ENCODE data around the gene MEOX1. TPM values are rescaled to one million over a fixed set of nuclear protein-coding genes. Genes with fewer than 3 reads are reported as not detected.

MEOX1 gene
- total and polyA plus RNA-seq, 2 of the 13 experiments (the other 11 are each of a cell fraction or from before 2014, with no cell fraction given): not detected

- no peak for TF ChIP-seq E2F5 (CRISPR knock-in tag; conservative IDR thresholded peaks at IDR 0.05)
- no peak for TF ChIP-seq XBP1 (CRISPR knock-in tag; IDR thresholded peaks at IDR 0.05)
- TF ChIP-seq ZNF362 (CRISPR knock-in tag; IDR thresholded peaks at IDR 0.05; ENCODE audit: borderline replicate concordance): no peak
- TF ChIP-seq ZBTB20 (CRISPR knock-in tag; IDR thresholded peaks at IDR 0.05; ENCODE audit: borderline replicate concordance, low read depth): no peak
- no peak for TF ChIP-seq JUN (CRISPR knock-in tag; IDR thresholded peaks at IDR 0.05)
- no peak for TF ChIP-seq TP53 (CRISPR knock-in tag; conservative IDR thresholded peaks at IDR 0.05)
- no peak for TF ChIP-seq BHLHE40 (IDR thresholded peaks at IDR 0.05; ENCODE audit: low read length)
- peak; percentile 2; the same call in 1 of the 2 replicates for TF ChIP-seq ZNF547 (CRISPR knock-in tag; IDR thresholded peaks at IDR 0.05)
- TF ChIP-seq ZNF383 (CRISPR knock-in tag; IDR thresholded peaks at IDR 0.05; ENCODE audit: borderline replicate concordance): 0 out of 2 replicates have a peak, but pooled peaks have one; percentile 90
- peak; percentile 53 for TF ChIP-seq RCOR2 (CRISPR knock-in tag; IDR thresholded peaks at IDR 0.05)
- no peak for TF ChIP-seq ZNF460 (CRISPR knock-in tag; IDR thresholded peaks at IDR 0.05; ENCODE audit: borderline replicate concordance)
- TF ChIP-seq EHMT2 (IDR thresholded peaks at IDR 0.05; ENCODE audit: borderline replicate concordance, low read depth, low read length): no peak
- TF ChIP-seq ZSCAN31 (CRISPR knock-in tag; IDR thresholded peaks at IDR 0.05; ENCODE audit: low read depth): peak; percentile 68
- no peak for TF ChIP-seq MXI1 (IDR thresholded peaks at IDR 0.05; ENCODE audit: borderline replicate concordance, low read depth, low read length)
- TF ChIP-seq PATZ1 (CRISPR knock-in tag; IDR thresholded peaks at IDR 0.05): peak; percentile 84
- TF ChIP-seq ZNF589 (CRISPR knock-in tag; conservative IDR thresholded peaks at IDR 0.05): no peak
- TF ChIP-seq E2F1 (CRISPR knock-in tag; IDR thresholded peaks at IDR 0.05): no peak
- no peak for TF ChIP-seq REXO4 (CRISPR knock-in tag; IDR thresholded peaks at IDR 0.05; ENCODE audit: borderline replicate concordance)
- TF ChIP-seq CBX1 (IDR thresholded peaks at IDR 0.05; ENCODE audit: low read depth): peak; percentile 17
- no peak for TF ChIP-seq NR2F2 (IDR thresholded peaks at IDR 0.05; ENCODE audit: borderline replicate concordance, low read depth)
- no peak for TF ChIP-seq TAF1 (CRISPR knock-in tag; IDR thresholded peaks at IDR 0.05)
- TF ChIP-seq ZMAT5 (CRISPR knock-in tag; IDR thresholded peaks at IDR 0.05; ENCODE audit: borderline replicate concordance, low read depth): no peak
- no peak for TF ChIP-seq ATF1 (CRISPR knock-in tag; IDR thresholded peaks at IDR 0.05)
- 0 out of 2 replicates have a peak, but pooled peaks have one; percentile 41 for TF ChIP-seq MEIS1 (CRISPR knock-in tag; IDR thresholded peaks at IDR 0.05; ENCODE audit: borderline replicate concordance)
- TF ChIP-seq ZNF776 (CRISPR knock-in tag; IDR thresholded peaks at IDR 0.05): no peak
- TF ChIP-seq ZSCAN20 (CRISPR knock-in tag; IDR thresholded peaks at IDR 0.05; ENCODE audit: borderline replicate concordance): no peak
Observed at GRCh38 chr17:43669971-43670644, 8.4 kb upstream of the MEOX1 start (continued).
